GM23248 (cell line): ENCODE results near the gene AARS2. TPM values are rescaled to one million over a fixed set of nuclear protein-coding genes. Genes with fewer than 3 reads are reported as not detected.
A peak's percentile ranks its signal among the peaks of the same experiment; 100 is the strongest.

Source experiments
- DNase-seq: peaks from one replicate; pipeline ENCODE4 v3.0.0-alpha.2; 2015
- H2AFZ ChIP-seq: fragments of 200-600 bp; sonication (generic); 2 replicates; pipeline ENCODE4 v1.6.1; 2016; ENCODE audit warnings: antibody characterized with exemption
- H3F3A ChIP-seq: fragments of 200-600 bp; sonication (generic); 2 replicates; pipeline ENCODE4 v1.6.1; 2016; ENCODE audit warnings: mild to moderate bottlenecking, antibody characterized with exemption, mixed run types; ENCODE audit not compliant: insufficient read depth
- H3K27ac ChIP-seq: fragments of 200-600 bp; sonication (generic); 2 replicates; pipeline ENCODE4 v1.5.1; 2016; ENCODE audit warnings: mild to moderate bottlenecking
- H3K27me3 ChIP-seq: fragments of 200-600 bp; sonication (generic); replicated peaks from 2 replicates; pipeline ENCODE4 v1.6.1; 2016; ENCODE audit warnings: mild to moderate bottlenecking; ENCODE audit not compliant: insufficient read depth
- H3K36me3 ChIP-seq: fragments of 200-600 bp; sonication (generic); 2 replicates; pipeline ENCODE4 v1.6.1; 2016; ENCODE audit warnings: low read depth, mild to moderate bottlenecking
- H3K4me1 ChIP-seq: fragments of 200-600 bp; sonication (generic); 2 replicates; pipeline ENCODE4 v1.6.1; 2016; ENCODE audit warnings: mild to moderate bottlenecking; ENCODE audit not compliant: insufficient read depth
- H3K4me2 ChIP-seq: fragments of 200-600 bp; sonication (generic); one replicate; pipeline ENCODE4 v1.6.1; 2016; ENCODE audit warnings: mild to moderate bottlenecking; ENCODE audit not compliant: unreplicated experiment
- H3K4me3 ChIP-seq: fragments of 200-600 bp; sonication (generic); 2 replicates; pipeline ENCODE4 v1.5.1; 2016; ENCODE audit warnings: mild to moderate bottlenecking
- H3K79me2 ChIP-seq: fragments of 200-600 bp; sonication (generic); 2 replicates; pipeline ENCODE4 v1.6.1; 2016; ENCODE audit warnings: mild to moderate bottlenecking; ENCODE audit not compliant: insufficient read depth
- H3K9ac ChIP-seq: fragments of 200-600 bp; sonication (generic); 2 replicates; pipeline ENCODE4 v1.6.1; 2016; ENCODE audit warnings: mild to moderate bottlenecking
- H3K9me2 ChIP-seq: fragments of 200-600 bp; sonication (generic); 2 replicates; pipeline ENCODE4 v1.6.1; 2016; ENCODE audit warnings: mixed run types, mild to moderate bottlenecking, moderate library complexity; ENCODE audit not compliant: insufficient read depth
- H3K9me3 ChIP-seq: fragments of 200-600 bp; sonication (generic); one replicate; pipeline ENCODE4 v1.6.1; 2017; ENCODE audit warnings: low read depth
- H4K20me1 ChIP-seq: fragments of 200-600 bp; sonication (generic); 2 replicates; pipeline ENCODE4 v1.6.0; 2016; ENCODE audit not compliant: insufficient read depth
- EZH2 ChIP-seq: fragments of 200-600 bp; sonication (generic); IDR thresholded peaks from 2 replicates; pipeline ENCODE4 v1.6.1; 2018; ENCODE audit warnings: antibody characterized with exemption, mild to moderate bottlenecking; ENCODE audit not compliant: insufficient read depth, poor library complexity, severe bottlenecking
- EZH2phosphoT487 ChIP-seq: fragments of 200-600 bp; sonication (generic); IDR thresholded peaks from 2 replicates; pipeline ENCODE4 v1.6.1; 2018; ENCODE audit warnings: antibody characterized with exemption, moderate library complexity, mild to moderate bottlenecking, low read depth; ENCODE audit not compliant: insufficient read depth
- WGBS, 2 experiments: methylation state at CpG; one replicate each; pipeline ENCODE4 v1.1.6; 2015 to 2017; ENCODE audit warnings: low lambda C conversion rate in 2 of 2, low coverage in 1 of 2; ENCODE audit errors: missing lambda C conversion rate in 2 of 2; 5-methylcytosine and 5-hydroxymethylcytosine counted together
- in situ Hi-C: fragments of 300-500 bp; cut with MboI; formaldehyde crosslinking; loops from 2 replicates; pipeline ENCODE4 v1.15.0; 2020
- microRNA counts: library from miRNA; unstranded; fragments of <30 nt; microRNA quantifications from one replicate; lab custom pipeline; 2016
- polyA plus RNA-seq: library from polyadenylated mRNA; unstranded; fragments of >200 nt; fragmentation: Nextera tagmentation; extraction: Ambion mirVana; gene quantifications from 2 replicates; pipeline ENCODE4 v1.2.1, GENCODE V29; 2016
- total RNA-seq: library from RNA; depleted of rRNA; stranded (reverse); fragments of >200 nt; shearing (Covaris generic); gene quantifications from 2 replicates; pipeline ENCODE4 v1.2.3, GENCODE V29; 2014; rRNA removed

The AARS2 gene
- total and polyA plus RNA-seq, 2 experiments from 2014 or later = 6.0 to 14.7 TPM

DNA sequence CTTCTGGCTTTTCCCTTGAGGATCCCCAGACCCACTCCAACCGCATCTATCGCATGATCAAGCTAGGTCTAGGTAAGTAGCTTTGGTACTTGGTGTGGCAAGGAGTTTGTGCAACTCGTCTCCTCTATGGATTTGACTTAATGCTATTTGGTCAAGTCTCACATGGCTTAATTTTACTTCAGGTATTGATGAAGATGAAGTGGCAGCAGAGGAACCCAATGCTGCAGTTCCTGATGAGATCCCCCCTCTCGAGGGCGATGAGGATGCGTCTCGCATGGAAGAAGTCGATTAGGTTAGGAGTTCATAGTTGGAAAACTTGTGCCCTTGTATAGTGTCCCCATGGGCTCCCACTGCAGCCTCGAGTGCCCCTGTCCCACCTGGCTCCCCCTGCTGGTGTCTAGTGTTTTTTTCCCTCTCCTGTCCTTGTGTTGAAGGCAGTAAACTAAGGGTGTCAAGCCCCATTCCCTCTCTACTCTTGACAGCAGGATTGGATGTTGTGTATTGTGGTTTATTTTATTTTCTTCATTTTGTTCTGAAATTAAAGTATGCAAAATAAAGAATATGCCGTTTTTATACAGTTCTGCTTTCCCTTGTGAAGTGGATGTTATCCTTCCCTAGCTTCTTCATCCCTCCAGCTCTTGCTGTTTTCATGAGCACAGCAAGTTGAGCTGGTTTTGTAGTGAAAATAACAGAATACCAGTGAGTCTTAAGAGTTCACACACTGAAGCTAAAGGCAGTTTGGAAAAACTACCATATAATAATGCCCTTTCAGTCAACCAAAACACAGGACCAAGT lies 59.6 kb downstream of the AARS2 start:
- H3K4me1 ChIP-seq = peaks cover 27% of the 10 kb centered on the region
- peaks cover 32% of the 10 kb centered on the region; the same call in 1 of the 2 replicates for H4K20me1 ChIP-seq
- WGBS, 2 experiments = 63 to 68% methylated on average over 10 of the region's 10 CpGs
- TF ChIP-seq EZH2 = no peak
- no peak for TF ChIP-seq EZH2phosphoT487
- H3K36me3 ChIP-seq = peaks cover 59% of the 10 kb centered on the region
- in situ Hi-C loops = no loop called here
- H3K9ac ChIP-seq = no peak overlapping the region
- H3K27me3 ChIP-seq = no peaks in the 10 kb centered on the region
- DNase-seq = peak; percentile 58
- no peak overlapping the region for H3K4me2 ChIP-seq
- no peak overlapping the region for H3K27ac ChIP-seq
- H3K4me3 ChIP-seq = no peak overlapping the region
- peaks cover 84% of the 10 kb centered on the region for H3F3A ChIP-seq
- H3K79me2 ChIP-seq = peaks cover 82% of the 10 kb centered on the region
- no peaks in the 10 kb centered on the region for H3K9me3 ChIP-seq
- no peak overlapping the region for H2AFZ ChIP-seq
- H3K9me2 ChIP-seq = no peaks in the 10 kb centered on the region

DNA sequence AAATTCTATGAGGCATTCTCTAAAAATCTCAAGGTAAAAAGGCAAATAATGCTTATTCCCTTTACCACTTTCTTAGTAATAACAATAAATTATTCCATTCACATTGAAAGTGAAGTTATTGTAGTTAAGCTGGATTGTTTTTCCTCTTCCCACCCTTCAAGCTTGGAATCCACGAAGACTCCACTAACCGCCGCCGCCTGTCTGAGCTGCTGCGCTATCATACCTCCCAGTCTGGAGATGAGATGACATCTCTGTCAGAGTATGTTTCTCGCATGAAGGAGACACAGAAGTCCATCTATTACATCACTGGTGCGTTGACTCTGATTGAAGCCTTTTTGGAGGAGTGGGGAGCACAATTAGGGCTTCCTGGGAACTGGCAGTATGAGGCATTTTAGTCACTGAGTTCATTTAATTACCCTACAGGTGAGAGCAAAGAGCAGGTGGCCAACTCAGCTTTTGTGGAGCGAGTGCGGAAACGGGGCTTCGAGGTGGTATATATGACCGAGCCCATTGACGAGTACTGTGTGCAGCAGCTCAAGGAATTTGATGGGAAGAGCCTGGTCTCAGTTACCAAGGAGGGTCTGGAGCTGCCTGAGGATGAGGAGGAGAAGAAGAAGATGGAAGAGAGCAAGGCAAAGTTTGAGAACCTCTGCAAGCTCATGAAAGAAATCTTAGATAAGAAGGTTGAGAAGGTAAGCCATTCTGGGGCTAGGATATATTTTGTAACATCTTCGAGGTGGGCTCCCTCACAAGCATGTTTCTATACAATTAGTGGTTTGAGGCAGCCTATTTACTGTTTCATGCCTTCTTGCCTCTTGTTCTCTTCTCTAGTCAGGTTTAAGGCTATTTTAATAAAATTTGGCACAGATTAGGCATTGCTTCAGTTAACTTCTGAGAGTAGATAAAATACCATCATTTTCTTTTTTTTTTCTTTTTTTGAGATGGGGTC lies 61.3 kb downstream of the AARS2 start:
- Histone ChIP-seq H3K27me3 (no peaks in the 10 kb centered on the region), H3F3A (peaks cover 84% of the 10 kb centered on the region), H2AFZ (no peak overlapping the region), H3K79me2 (peaks cover 95% of the 10 kb centered on the region), H4K20me1 (peaks cover 40% of the 10 kb centered on the region; the same call in 1 of the 2 replicates), H3K4me2 (no peak overlapping the region), H3K9me2 (no peaks in the 10 kb centered on the region), H3K9me3 (no peaks in the 10 kb centered on the region), H3K27ac (no peak overlapping the region), H3K36me3 (peaks cover 65% of the 10 kb centered on the region), H3K4me1 (peaks cover 24% of the 10 kb centered on the region), H3K9ac (peak overlapping the region; percentile 1; the same call in 1 of the 2 replicates), H3K4me3 (no peak overlapping the region)
- in situ Hi-C loops = no loop called here
- DNase-seq = no peak
- 90% methylated on average over 14 of the region's 14 CpGs for WGBS, 2 experiments
- TF ChIP-seq EZH2 = no peak
- no peak for TF ChIP-seq EZH2phosphoT487

DNA sequence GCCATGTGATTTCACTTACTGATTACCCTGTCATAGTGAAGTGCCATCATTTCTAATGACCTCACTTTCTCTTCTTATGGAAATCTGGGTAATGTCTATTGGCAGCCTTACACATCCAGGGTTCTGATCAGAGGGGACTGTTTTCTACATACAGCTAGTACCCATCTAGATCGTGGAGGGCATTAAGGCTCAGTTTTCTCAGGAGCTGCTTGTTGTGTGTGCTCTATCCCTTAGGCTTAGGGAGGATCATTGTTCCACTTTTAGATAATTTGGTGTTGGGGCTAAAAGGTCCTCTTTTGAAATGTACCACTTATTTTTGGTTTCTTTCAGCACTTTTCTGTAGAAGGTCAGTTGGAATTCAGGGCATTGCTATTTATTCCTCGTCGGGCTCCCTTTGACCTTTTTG lies 62.4 kb downstream of the AARS2 start:
- TF ChIP-seq EZH2phosphoT487 = no peak
- no peak for TF ChIP-seq EZH2
- in situ Hi-C loops = no loop called here
- H3K4me2 ChIP-seq = no peak overlapping the region

DNA sequence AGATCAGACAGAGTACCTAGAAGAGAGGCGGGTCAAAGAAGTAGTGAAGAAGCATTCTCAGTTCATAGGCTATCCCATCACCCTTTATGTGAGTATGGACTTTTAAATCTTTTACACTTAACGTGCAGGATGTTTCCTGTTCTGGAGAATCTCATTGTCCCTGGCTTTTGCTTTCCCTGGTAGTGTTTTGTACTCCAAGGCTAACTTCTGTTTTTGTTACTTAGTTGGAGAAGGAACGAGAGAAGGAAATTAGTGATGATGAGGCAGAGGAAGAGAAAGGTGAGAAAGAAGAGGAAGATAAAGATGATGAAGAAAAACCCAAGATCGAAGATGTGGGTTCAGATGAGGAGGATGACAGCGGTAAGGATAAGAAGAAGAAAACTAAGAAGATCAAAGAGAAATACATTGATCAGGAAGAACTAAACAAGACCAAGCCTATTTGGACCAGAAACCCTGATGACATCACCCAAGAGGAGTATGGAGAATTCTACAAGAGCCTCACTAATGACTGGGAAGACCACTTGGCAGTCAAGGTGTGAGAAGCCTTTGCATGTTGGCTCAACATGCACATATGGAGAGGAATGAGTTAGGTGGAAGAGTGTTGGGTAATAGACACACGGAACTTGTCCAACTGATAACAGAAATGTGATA lies 63.0 kb downstream of the AARS2 start:
- TF ChIP-seq EZH2 (no peak), EZH2phosphoT487 (no peak)
- peaks cover 74% of the 10 kb centered on the region for H3F3A ChIP-seq
- no peak overlapping the region for H3K9ac ChIP-seq
- H3K4me3 ChIP-seq = no peak overlapping the region
- H3K9me2 ChIP-seq = no peaks in the 10 kb centered on the region
- H3K36me3 ChIP-seq = peaks cover 65% of the 10 kb centered on the region
- in situ Hi-C loops = no loop called here
- no peak overlapping the region for H3K4me2 ChIP-seq
- peaks cover 19% of the 10 kb centered on the region for H3K4me1 ChIP-seq
- no peaks in the 10 kb centered on the region for H3K9me3 ChIP-seq
- no peak overlapping the region for H2AFZ ChIP-seq
- 58 to 64% methylated on average over 6 of the region's 6 CpGs for WGBS, 2 experiments
- peak overlapping the region; percentile 30; the same call in 1 of the 2 replicates for H3K27ac ChIP-seq
- peaks cover 80% of the 10 kb centered on the region for H3K79me2 ChIP-seq
- H3K27me3 ChIP-seq = no peaks in the 10 kb centered on the region
- H4K20me1 ChIP-seq = peaks cover 40% of the 10 kb centered on the region; the same call in 1 of the 2 replicates
- DNase-seq = no peak

More for the DNA sequence above, 62.4 kb downstream of the AARS2 start:
- peaks cover 40% of the 10 kb centered on the region; the same call in 1 of the 2 replicates for H4K20me1 ChIP-seq
- peak overlapping the region; percentile 25; the same call in 1 of the 2 replicates for H3K9ac ChIP-seq
- H2AFZ ChIP-seq = no peak overlapping the region
- H3K4me1 ChIP-seq = peaks cover 19% of the 10 kb centered on the region
- H3K9me2 ChIP-seq = no peaks in the 10 kb centered on the region
- H3K27me3 ChIP-seq = no peaks in the 10 kb centered on the region
- DNase-seq = no peak
- peaks cover 65% of the 10 kb centered on the region for H3K36me3 ChIP-seq
- H3F3A ChIP-seq = peaks cover 79% of the 10 kb centered on the region
- 94 to 97% methylated on average over 3 of the region's 3 CpGs for WGBS, 2 experiments
- H3K4me3 ChIP-seq = no peak overlapping the region
- H3K27ac ChIP-seq = peak overlapping the region; percentile 30; the same call in 1 of the 2 replicates
- no peaks in the 10 kb centered on the region for H3K9me3 ChIP-seq
- peaks cover 84% of the 10 kb centered on the region for H3K79me2 ChIP-seq

MicroRNA genes within 50 kb of the gene (microRNA counts, 767-probe panel; counts per million panel counts)
- 447 counts per million, percentile 86 among the panel's probes with 10 or more counts for microRNA hsa-miR-4647 (lab: Ali Mortazavi, UCI)

Other genes starting within 250 kb of the AARS2 start
- gene MRPL14, start 185.9 kb downstream of the AARS2 start, total RNA-seq = 47.6 and 64.7 TPM in 2 replicates
- gene MRPL14, start 185.9 kb downstream of the AARS2 start, polyA plus RNA-seq = 91.2 and 98.0 TPM in 2 replicates
- gene TMEM63B, start 185.8 kb downstream of the AARS2 start, total RNA-seq = 29.0 and 43.2 TPM in 2 replicates
- 14.1 and 14.3 TPM in 2 replicates for gene TMEM63B, start 185.8 kb downstream of the AARS2 start, polyA plus RNA-seq
- gene CAPN11, start 154.5 kb downstream of the AARS2 start, total RNA-seq = under 0.01 TPM in 1 of 2 replicates, not detected in the other
- not detected in 2 replicates for gene CAPN11, start 154.5 kb downstream of the AARS2 start, polyA plus RNA-seq
- gene MYMX, start 96.4 kb downstream of the AARS2 start, total RNA-seq = not detected in 2 replicates
- not detected in 2 replicates for gene MYMX, start 96.4 kb downstream of the AARS2 start, polyA plus RNA-seq
- 12.2 and 17.1 TPM in 2 replicates for gene SLC29A1, start 89.8 kb downstream of the AARS2 start, total RNA-seq
- 18.4 and 19.2 TPM in 2 replicates for gene SLC29A1, start 89.8 kb downstream of the AARS2 start, polyA plus RNA-seq
- 686 and 732 TPM in 2 replicates for gene HSP90AB1, start 66.2 kb downstream of the AARS2 start, total RNA-seq
- 392 and 395 TPM in 2 replicates for gene HSP90AB1, start 66.2 kb downstream of the AARS2 start, polyA plus RNA-seq
- gene SLC35B2, start 55.8 kb downstream of the AARS2 start, total RNA-seq = 106 and 114 TPM in 2 replicates
- 101 and 103 TPM in 2 replicates for gene SLC35B2, start 55.8 kb downstream of the AARS2 start, polyA plus RNA-seq
- 2.3 and 6.3 TPM in 2 replicates for gene NFKBIE, start 47.8 kb downstream of the AARS2 start, total RNA-seq
- 3.5 and 4.5 TPM in 2 replicates for gene NFKBIE, start 47.8 kb downstream of the AARS2 start, polyA plus RNA-seq
- not detected in 2 replicates for gene TMEM151B, start 42.9 kb downstream of the AARS2 start, total RNA-seq
- gene TMEM151B, start 42.9 kb downstream of the AARS2 start, polyA plus RNA-seq = not detected in 2 replicates
- gene SPATS1, start 29.3 kb upstream of the AARS2 start, total RNA-seq = not detected in 2 replicates
- gene SPATS1, start 29.3 kb upstream of the AARS2 start, polyA plus RNA-seq = not detected in 2 replicates
- 20.4 and 22.3 TPM in 2 replicates for gene CDC5L, start 74.4 kb upstream of the AARS2 start, total RNA-seq
- gene CDC5L, start 74.4 kb upstream of the AARS2 start, polyA plus RNA-seq = 15.3 and 15.9 TPM in 2 replicates